Common myeloid progenitor, CD34-positive (primary cell): ENCODE results near the gene CD8B2.
"Not testable (repeated sequence)": the region's sequence is repeated elsewhere in the genome, so short reads cannot be mapped to it uniquely, and the experiment has no call there.

ENCODE experiments used
- CTCF ChIA-PET: fragments of 350-600 bp; sonication (Branson Sonifier 250); formaldehyde crosslinking; loops from one replicate; lab custom pipeline; 2021; ENCODE audit warnings: antibody characterized with exemption; lab: Charles Lee
- POLR2A ChIA-PET: fragments of 350-600 bp; sonication (Branson Sonifier 250); formaldehyde crosslinking; loops from one replicate; lab custom pipeline; 2021; ENCODE audit warnings: antibody characterized with exemption; lab: Charles Lee
- DNase-seq, 3 donors: peaks; one replicate each; pipeline versions ENCODE4 v3.0.0 to v3.0.0-alpha.2; 2013
- H3K27ac ChIP-seq, 2 experiments: 1 replicate in 1 of 2; 2 replicates in 1 of 2; pipeline ENCODE4 v1.7.0; 2013; ENCODE audit warnings: inconsistent platforms in 2 of 2, low read length in 2 of 2, mild to moderate bottlenecking in 2 of 2, low read depth in 1 of 2, moderate library complexity in 1 of 2; ENCODE audit not compliant: severe bottlenecking in 2 of 2, insufficient read depth in 1 of 2, poor library complexity in 1 of 2
- H3K27me3 ChIP-seq, 5 experiments: replicated peaks in 2 of 5; 1 replicate in 3 of 5; 2 replicates in 2 of 5; pipeline versions ENCODE4 v1.6.1 to v1.7.0; 2013; ENCODE audit warnings: low read length in 4 of 5, mild to moderate bottlenecking in 2 of 5, moderate library complexity in 2 of 5, inconsistent platforms in 1 of 5; ENCODE audit not compliant: insufficient read depth in 5 of 5, control insufficient read depth in 4 of 5
- H3K36me3 ChIP-seq, 4 experiments: 1 replicate in 2 of 4; 2 replicates in 2 of 4; pipeline versions ENCODE4 v1.6.1 to v1.7.0; 2013; ENCODE audit warnings: low read length in 3 of 4, control low read depth in 1 of 4, mild to moderate bottlenecking in 1 of 4; ENCODE audit not compliant: control insufficient read depth in 4 of 4, insufficient read depth in 4 of 4
- H3K4me1 ChIP-seq, 4 experiments: 1 replicate in 3 of 4; 2 replicates in 1 of 4; pipeline versions ENCODE4 v1.6.1 to v1.7.1; 2013; ENCODE audit warnings: low read length in 3 of 4, mild to moderate bottlenecking in 3 of 4, control low read depth in 1 of 4, inconsistent platforms in 1 of 4, moderate library complexity in 1 of 4; ENCODE audit not compliant: control insufficient read depth in 4 of 4, insufficient read depth in 4 of 4; ENCODE audit errors: control extremely low read depth in 1 of 4
- H3K4me3 ChIP-seq, 7 experiments: 1 replicate in 4 of 7; 2 replicates in 3 of 7; pipeline versions ENCODE4 v1.5.1 to v1.7.0; 2013; ENCODE audit warnings: mild to moderate bottlenecking in 7 of 7, low read length in 6 of 7, moderate library complexity in 6 of 7, inconsistent platforms in 2 of 7, low read depth in 2 of 7, control low read depth in 1 of 7; ENCODE audit not compliant: insufficient read depth in 4 of 7, control insufficient read depth in 1 of 7; ENCODE audit errors: extremely low read depth in 1 of 7
- H3K9me3 ChIP-seq, 5 experiments: 1 replicate in 4 of 5; 2 replicates in 1 of 5; pipeline versions ENCODE4 v1.6.1 to v1.7.1; 2013; ENCODE audit warnings: low read length in 4 of 5, mild to moderate bottlenecking in 2 of 5, inconsistent platforms in 1 of 5, low read depth in 1 of 5, moderate library complexity in 1 of 5; ENCODE audit not compliant: control insufficient read depth in 4 of 5, insufficient read depth in 2 of 5; ENCODE audit errors: control extremely low read depth in 1 of 5
- WGBS: methylation state at CpG from one replicate; pipeline ENCODE4 v1.1.5; 2013; ENCODE audit not compliant: insufficient coverage; 5-methylcytosine and 5-hydroxymethylcytosine counted together

CD8B2 gene

GRCh38 chr2:106511934-106512333 lies 24.8 kb downstream of the CD8B2 start:
- H3K4me1 ChIP-seq, POLR2A ChIA-PET, DNase-seq, H3K9me3 ChIP-seq, CTCF ChIA-PET, H3K27ac ChIP-seq, H3K27me3 ChIP-seq, H3K36me3 ChIP-seq: not testable (repeated sequence)
- H3K4me3 ChIP-seq = peak overlapping the region in 1 of 7 experiments; percentile 16
- 100% methylated on average over 2 of the region's 7 CpGs for WGBS

DNA sequence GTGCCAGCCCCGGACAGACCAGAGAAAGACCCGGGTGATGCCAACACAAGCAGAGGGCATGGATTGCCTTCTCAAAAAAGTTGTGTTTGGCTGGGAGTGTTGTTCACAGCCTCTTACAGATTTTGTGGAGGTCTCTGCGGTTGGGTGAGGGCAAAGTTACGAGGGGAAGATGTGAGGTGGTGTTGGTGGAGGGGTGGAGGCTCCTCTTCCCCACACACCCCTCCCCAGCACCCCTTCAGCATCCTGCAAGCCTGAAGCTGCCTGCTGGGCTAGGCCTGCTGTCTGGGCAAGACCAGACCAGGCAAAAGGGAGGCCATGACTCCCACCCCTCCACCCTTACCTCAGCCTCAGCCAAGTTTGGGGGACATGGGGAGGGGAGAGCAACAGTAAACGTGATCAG lies 26.2 kb downstream of the CD8B2 start:
- H3K4me1 ChIP-seq, POLR2A ChIA-PET, DNase-seq, H3K27me3 ChIP-seq, CTCF ChIA-PET, H3K9me3 ChIP-seq, H3K36me3 ChIP-seq, H3K4me3 ChIP-seq, H3K27ac ChIP-seq: not testable (repeated sequence)
- WGBS = no CpG with 5 or more reads among the region's 5 CpGs

GRCh38 chr2:106514827-106515226 lies 27.7 kb downstream of the CD8B2 start:
- DNase-seq, H3K4me3 ChIP-seq, POLR2A ChIA-PET, H3K4me1 ChIP-seq, H3K36me3 ChIP-seq, H3K9me3 ChIP-seq, H3K27me3 ChIP-seq, CTCF ChIA-PET, H3K27ac ChIP-seq: not testable (repeated sequence)
- WGBS = 89% methylated on average over 1 of the region's 3 CpGs

- Histone ChIP-seq H3K9me3 (no peaks in the 10 kb centered on the region), H3K36me3 (no peaks in the 10 kb centered on the region), H3K4me1 (peaks cover 0 to 2% (median 0%) of the 10 kb centered on the region in 4 experiments), H3K4me3 (no peak overlapping the region), H3K27ac (no peak overlapping the region), H3K27me3 (no peaks in the 10 kb centered on the region)
- no peak for DNase-seq
- ChIA-PET CTCF (interaction anchor here (2.2 kb wide), 1 partner anchor 21 kb away, joined by 9 read pairs; no protein-coding TSS in a partner anchor), POLR2A (no interaction called here)
- 100% methylated on average over 1 of the region's 4 CpGs for WGBS
Measured at GRCh38 chr2:106516436-106516835, 29.3 kb downstream of the CD8B2 start.

- WGBS = no CpG with 5 or more reads among the region's 1 CpG
- CTCF ChIA-PET = interaction anchor here (2.2 kb wide), 1 partner anchor 21 kb away, joined by 9 read pairs; no protein-coding TSS in a partner anchor
Measured at GRCh38 chr2:106516864-106517263, 29.7 kb downstream of the CD8B2 start.

DNA sequence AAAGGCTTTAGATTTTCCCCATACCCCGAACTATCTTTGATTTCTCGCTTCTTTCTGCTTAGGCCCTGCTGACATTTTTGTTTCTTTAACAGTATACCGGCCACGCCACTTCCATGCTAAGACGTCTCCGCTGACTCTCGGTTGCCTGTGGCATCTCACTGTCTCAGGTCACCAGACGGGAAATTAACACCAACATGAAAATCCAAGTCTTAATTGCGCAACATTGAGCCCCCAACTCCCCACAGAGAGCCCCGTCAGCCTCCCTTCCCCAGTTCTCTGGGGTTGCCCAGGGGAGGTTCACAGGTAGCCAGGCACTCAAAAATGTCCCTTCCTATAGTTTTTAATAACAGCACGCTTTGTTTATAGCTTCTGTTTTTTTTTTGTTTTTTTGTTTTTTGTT lies 30.2 kb downstream of the CD8B2 start:
- no peak overlapping the region for H3K27ac ChIP-seq
- 96% methylated on average over 10 of the region's 11 CpGs for WGBS
- no peaks in the 10 kb centered on the region for H3K36me3 ChIP-seq
- DNase-seq = no peak
- H3K4me1 ChIP-seq = no peaks in the 10 kb centered on the region
- H3K4me3 ChIP-seq = no peak overlapping the region
- H3K27me3 ChIP-seq = no peaks in the 10 kb centered on the region
- H3K9me3 ChIP-seq = no peaks in the 10 kb centered on the region
- CTCF ChIA-PET = interaction anchor here (2.2 kb wide), 1 partner anchor 20 kb away, joined by 9 read pairs; no protein-coding TSS in a partner anchor
- POLR2A ChIA-PET = interaction anchor here (0.6 kb wide), 1 partner anchor 911 kb away, joined by 3 read pairs; no protein-coding TSS in a partner anchor

More at GRCh38 chr2:106516864-106517263, 29.7 kb downstream of the CD8B2 start:
- no peaks in the 10 kb centered on the region for H3K36me3 ChIP-seq
- POLR2A ChIA-PET = interaction anchor here (0.6 kb wide), 1 partner anchor 911 kb away, joined by 3 read pairs; no protein-coding TSS in a partner anchor
- DNase-seq = no peak
- H3K27ac ChIP-seq = no peak overlapping the region
- no peaks in the 10 kb centered on the region for H3K27me3 ChIP-seq
- H3K9me3 ChIP-seq = no peaks in the 10 kb centered on the region
- H3K4me1 ChIP-seq = peaks cover 0 to 1% (median 0%) of the 10 kb centered on the region in 4 experiments
- no peak overlapping the region for H3K4me3 ChIP-seq

GRCh38 chr2:106519767-106520166 lies 32.6 kb downstream of the CD8B2 start:
- Histone ChIP-seq H3K9me3 (peaks cover 0 to 12% (median 11%) of the 10 kb centered on the region in 5 experiments), H3K27ac (no peak overlapping the region), H3K4me3 (no peak overlapping the region), H3K36me3 (no peaks in the 10 kb centered on the region), H3K27me3 (no peaks in the 10 kb centered on the region), H3K4me1 (no peaks in the 10 kb centered on the region)
- 70% methylated on average over 4 of the region's 5 CpGs for WGBS
- ChIA-PET CTCF (no interaction called here), POLR2A (no interaction called here)
- DNase-seq = no peak
